IMR-90 (cell line): ENCODE results near the gene ADRB2. TPM values are rescaled to one million over a fixed set of nuclear protein-coding genes. Genes with fewer than 3 reads are reported as not detected.

Experiments used
- ATAC-seq: fragments of 200-7000 bp; cut with Tn5 transposase; 2 replicates; pipeline ENCODE4 v1.9.1; 2020; ENCODE audit warnings: low read depth, mild to moderate bottlenecking, moderate library complexity
- BruUV-seq: library from RNA; stranded (reverse); fragments of 400-500 nt; replicated peaks from 2 replicates; lab custom pipeline; 2021; lab: Mats Ljungman, UMichigan
- CTCF ChIA-PET: fragments of 300-600 bp; formaldehyde crosslinking; extraction: SDS; loops from one replicate; lab custom pipeline; 2021; ENCODE audit warnings: antibody characterized with exemption; lab: Yijun Ruan, JAX
- POLR2A ChIA-PET: fragments of 300-600 bp; sonication (Branson Sonifier 250); formaldehyde crosslinking; loops from one replicate; lab custom pipeline; 2022; ENCODE audit warnings: antibody characterized with exemption; ENCODE audit not compliant: unreplicated experiment; lab: Charles Lee
- DNase-seq: peaks from one replicate; pipeline ENCODE4 v3.0.0; 2013
- H2AFZ ChIP-seq: replicated peaks from 2 replicates; pipeline ENCODE3; 2013; ENCODE audit warnings: low read length, mild to moderate bottlenecking; ENCODE audit not compliant: poor library complexity
- H2AK5ac ChIP-seq: 2 replicates; pipeline ENCODE4 v1.6.1; 2013; ENCODE audit warnings: low read depth, low read length, inconsistent platforms
- H2AK9ac ChIP-seq: replicated peaks from 2 replicates; pipeline ENCODE3; 2013; ENCODE audit warnings: mild to moderate bottlenecking, low read depth, low read length, moderate library complexity; ENCODE audit not compliant: poor library complexity
- H2BK120ac ChIP-seq: 2 replicates; pipeline ENCODE4 v1.6.1; 2013; ENCODE audit warnings: low read depth, low read length, inconsistent platforms
- H2BK15ac ChIP-seq: 3 replicates; pipeline ENCODE4 v1.6.1; 2013; ENCODE audit warnings: low read depth, low read length, inconsistent platforms
- H2BK20ac ChIP-seq: 2 replicates; pipeline ENCODE4 v1.6.1; 2013; ENCODE audit warnings: low read depth, mild to moderate bottlenecking, inconsistent platforms, low read length, moderate library complexity
- H2BK5ac ChIP-seq: 2 replicates; pipeline ENCODE4 v1.6.1; 2013; ENCODE audit warnings: mild to moderate bottlenecking, low read depth, low read length, inconsistent platforms; ENCODE audit not compliant: poor library complexity, severe bottlenecking
- H3K14ac ChIP-seq: replicated peaks from 2 replicates; pipeline ENCODE4 v1.6.1; 2013; ENCODE audit warnings: low read depth, low read length, inconsistent platforms
- H3K18ac ChIP-seq: 2 replicates; pipeline ENCODE4 v1.6.1; 2013; ENCODE audit warnings: low read depth, low read length, control low read depth
- H3K23ac ChIP-seq: 2 replicates; pipeline ENCODE4 v1.6.1; 2013; ENCODE audit warnings: low read depth, low read length, inconsistent platforms
- H3K27ac ChIP-seq: 2 replicates; pipeline ENCODE4 v1.5.1; 2013; ENCODE audit warnings: mild to moderate bottlenecking, control low read depth, low read length; ENCODE audit not compliant: insufficient read depth
- H3K27me3 ChIP-seq: 2 replicates; pipeline ENCODE4 v1.6.1; 2013; ENCODE audit warnings: low read length; ENCODE audit not compliant: control insufficient read depth, insufficient read depth
- H3K36me3 ChIP-seq: 2 replicates; pipeline ENCODE4 v1.6.1; 2013; ENCODE audit warnings: low read length, mixed read lengths; ENCODE audit not compliant: control insufficient read depth, insufficient read depth
- H3K4ac ChIP-seq: 2 replicates; pipeline ENCODE4 v1.6.1; 2013; ENCODE audit warnings: low read depth, low read length, inconsistent platforms
- H3K4me1 ChIP-seq: 2 replicates; pipeline ENCODE4 v1.6.1; 2013; ENCODE audit warnings: low read length, mixed read lengths; ENCODE audit not compliant: control insufficient read depth, insufficient read depth
- H3K4me2 ChIP-seq: 2 replicates; pipeline ENCODE4 v1.6.1; 2013; ENCODE audit warnings: low read depth, mild to moderate bottlenecking, control low read depth, low read length, moderate library complexity
- H3K4me3 ChIP-seq: 2 replicates; pipeline ENCODE4 v1.5.1; 2013; ENCODE audit warnings: low read depth, mild to moderate bottlenecking, control low read depth, low read length, moderate library complexity; ENCODE audit not compliant: insufficient read depth
- H3K56ac ChIP-seq: 2 replicates; pipeline ENCODE4 v1.6.1; 2013; ENCODE audit warnings: low read length, inconsistent platforms; ENCODE audit not compliant: insufficient read depth; ENCODE audit errors: extremely low read depth
- H3K79me1 ChIP-seq, 2 experiments: 2 replicates each; pipeline ENCODE4 v1.6.1; 2013; ENCODE audit warnings: low read length in 2 of 2, inconsistent platforms in 1 of 2, low read depth in 1 of 2
- H3K9ac ChIP-seq: 2 replicates; pipeline ENCODE4 v1.6.1; 2013; ENCODE audit warnings: low read depth, low read length, control low read depth
- H3K9me1 ChIP-seq: 2 replicates; pipeline ENCODE4 v1.6.1; 2013; ENCODE audit warnings: low read length, inconsistent platforms; ENCODE audit not compliant: insufficient read depth
- H3K9me3 ChIP-seq: 2 replicates; pipeline ENCODE4 v1.6.1; 2013; ENCODE audit warnings: low read length; ENCODE audit not compliant: control insufficient read depth, insufficient read depth
- H4K20me1 ChIP-seq: 2 replicates; pipeline ENCODE4 v1.6.1; 2013; ENCODE audit warnings: low read length, inconsistent platforms; ENCODE audit not compliant: insufficient read depth
- H4K5ac ChIP-seq: 2 replicates; pipeline ENCODE4 v1.6.1; 2013; ENCODE audit warnings: mild to moderate bottlenecking, low read depth, low read length, control low read depth
- H4K8ac ChIP-seq, 2 experiments: 2 replicates each; pipeline ENCODE4 v1.6.1; 2013; ENCODE audit warnings: low read depth in 2 of 2, low read length in 2 of 2, control low read depth in 1 of 2, inconsistent platforms in 1 of 2
- H4K91ac ChIP-seq: 2 replicates; pipeline ENCODE4 v1.6.1; 2013; ENCODE audit warnings: low read depth, low read length, inconsistent platforms; ENCODE audit not compliant: insufficient read depth
- CEBPB ChIP-seq: IDR thresholded peaks from 2 replicates; pipeline ENCODE4 v1.6.1; 2012; ENCODE audit warnings: low read depth, low read length, improper control_type of control experiment
- CHD1 ChIP-seq: IDR thresholded peaks from 2 replicates; pipeline ENCODE4 v1.6.1; 2012; ENCODE audit warnings: low read depth, low read length, improper control_type of control experiment
- FOS ChIP-seq: fragments of 150-350 bp; IDR thresholded peaks from 2 replicates; pipeline ENCODE4 v1.6.1; 2016; ENCODE audit warnings: low read depth, low read length
- MAZ ChIP-seq: IDR thresholded peaks from 2 replicates; pipeline ENCODE4 v1.6.1; 2012; ENCODE audit warnings: low read depth, mild to moderate bottlenecking, low read length, improper control_type of control experiment, moderate library complexity, borderline replicate concordance
- MXI1 ChIP-seq: IDR thresholded peaks from 2 replicates; pipeline ENCODE4 v1.6.1; 2012; ENCODE audit warnings: low read depth, mild to moderate bottlenecking, low read length, moderate library complexity, borderline replicate concordance
- NFE2L2 ChIP-seq: fragments of 150-350 bp; IDR thresholded peaks from 2 replicates; pipeline ENCODE4 v1.6.1; 2016; ENCODE audit warnings: low read depth, mild to moderate bottlenecking, low read length
- POLR2A ChIP-seq: IDR thresholded peaks from 2 replicates; pipeline ENCODE4 v1.6.1; 2012; ENCODE audit warnings: mild to moderate bottlenecking, low read depth, low read length
- RAD21 ChIP-seq: IDR thresholded peaks from 2 replicates; pipeline ENCODE4 v1.6.1; 2012; ENCODE audit warnings: low read length, improper control_type of control experiment
- RCOR1 ChIP-seq: IDR thresholded peaks from 2 replicates; pipeline ENCODE4 v1.6.1; 2012; ENCODE audit warnings: mild to moderate bottlenecking, low read length, improper control_type of control experiment; ENCODE audit not compliant: insufficient replicate concordance
- USF2 ChIP-seq: fragments of 150-350 bp; IDR thresholded peaks from 2 replicates; pipeline ENCODE4 v1.6.1; 2017; ENCODE audit warnings: mild to moderate bottlenecking, antibody characterized with exemption, low read length, low read depth
- WGBS, 2 experiments: methylation state at CpG; one replicate each; pipeline versions ENCODE4 v1.1.5 to v1.1.7; 2013; ENCODE audit warnings: missing lambda C conversion rate in 2 of 2; ENCODE audit not compliant: insufficient read length in 1 of 2; ENCODE audit errors: extremely low coverage in 2 of 2; 5-methylcytosine and 5-hydroxymethylcytosine counted together
- dilution Hi-C: fragments of 300-500 bp; cut with HindIII; formaldehyde crosslinking; loops from one replicate; pipeline ENCODE4 v1.14.3; 2018; ENCODE audit warnings: low sequenced_read_pairs; ENCODE audit not compliant: unreplicated experiment
- in situ Hi-C: fragments of 300-500 bp; cut with MboI; formaldehyde crosslinking; loops from 3 replicates; pipeline ENCODE4 v1.14.3; 2019; ENCODE audit warnings: low sequenced_read_pairs, inconsistent platforms, mixed read lengths
- intact Hi-C: fragments of 100-400 bp; cut with micrococcal nuclease; formaldehyde crosslinking; loops from 2 replicates; pipeline ENCODE4 v1.10.0; 2022
- polyA plus RNA-seq, 3 experiments: library from polyadenylated mRNA; depleted of rRNA; stranded (reverse); fragments of >200 nt; gene quantifications; 2 replicates each; pipeline ENCODE4 v1.2.3, GENCODE V29; 2012; ENCODE audit warnings: low replicate concordance in 1 of 3
- total RNA-seq: library from RNA; depleted of rRNA; stranded (reverse); fragments of >200 nt; gene quantifications from 2 replicates; pipeline ENCODE4 v1.2.3, GENCODE V29; 2012

Gene ADRB2
- total and polyA plus RNA-seq, 2 of the 4 experiments (the other 2 are of a cell fraction): 1.6 to 3.4 TPM

DNA sequence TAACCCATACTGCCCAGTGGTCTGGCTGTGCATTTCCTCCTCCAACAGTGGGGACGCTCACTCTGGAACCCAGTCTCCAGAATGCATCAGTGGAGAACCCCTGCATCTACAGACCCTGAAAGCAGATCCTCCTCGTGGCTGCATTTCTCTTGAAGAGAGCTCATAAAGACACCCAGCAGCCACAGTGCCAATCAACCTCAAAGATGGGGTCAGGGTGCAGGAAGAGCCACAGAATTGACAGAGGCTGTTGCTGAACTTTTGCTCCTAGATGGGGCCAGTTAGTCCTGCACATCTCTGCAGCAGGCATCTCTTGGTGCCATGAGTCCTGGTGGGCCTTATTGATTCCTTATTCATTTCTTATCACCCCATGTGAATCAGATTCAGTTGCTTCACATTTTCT, 39.6 kb downstream of the ADRB2 start:
- POLR2A ChIA-PET: no interaction called here
- peak overlapping the region; percentile 76 for H4K91ac ChIP-seq
- H2AK9ac ChIP-seq: no peak overlapping the region
- WGBS, 2 experiments: no CpG with 5 or more reads among the region's 2 CpGs
- no peak for TF ChIP-seq RCOR1
- TF ChIP-seq NFE2L2: no peak
- no peak for TF ChIP-seq FOS
- no peak for TF ChIP-seq MAZ
- no peak for TF ChIP-seq MXI1
- no peak for TF ChIP-seq CHD1
- TF ChIP-seq CEBPB: no peak
- TF ChIP-seq POLR2A: no peak
- TF ChIP-seq USF2: no peak
- TF ChIP-seq RAD21: no peak
- no peak overlapping the region for H4K8ac ChIP-seq
- H3K79me1 ChIP-seq: peaks cover 0 to 3% of the 10 kb centered on the region in 2 experiments; a peak in 2 of 4 replicates
- no peak overlapping the region for H2AFZ ChIP-seq
- in situ Hi-C loops (no loop called here), intact Hi-C loops (no loop called here), dilution Hi-C loops (no loop called here)
- H3K4me2 ChIP-seq: no peak overlapping the region
- peak overlapping the region; percentile 76 for H3K4ac ChIP-seq
- H2AK5ac ChIP-seq: peak overlapping the region; percentile 54
- H2BK120ac ChIP-seq: peak overlapping the region; percentile 75; the same call in 1 of the 2 replicates
- H3K56ac ChIP-seq: no peak overlapping the region
- H4K20me1 ChIP-seq: no peaks in the 10 kb centered on the region
- no TSS peak for BruUV-seq
- ATAC-seq (no peak), DNase-seq (no peak)
- CTCF ChIA-PET: no interaction called here
- H3K27me3 ChIP-seq: no peaks in the 10 kb centered on the region
- peaks cover 14% of the 10 kb centered on the region for H3K4me1 ChIP-seq
- H3K23ac ChIP-seq: no peak overlapping the region
- H2BK5ac ChIP-seq: no peak overlapping the region
- H3K27ac ChIP-seq: no peak overlapping the region
- no peak overlapping the region for H3K9ac ChIP-seq
- H3K14ac ChIP-seq: no peak overlapping the region
- H3K36me3 ChIP-seq: no peaks in the 10 kb centered on the region
- no peak overlapping the region for H3K4me3 ChIP-seq
- no peaks in the 10 kb centered on the region for H3K9me3 ChIP-seq
- H4K5ac ChIP-seq: no peak overlapping the region
- H3K18ac ChIP-seq: no peak overlapping the region
- H2BK20ac ChIP-seq: no peak overlapping the region; the same call in 1 of the 2 replicates
- peaks cover 17% of the 10 kb centered on the region for H3K9me1 ChIP-seq
- no peak overlapping the region; the same call in 2 of the 3 replicates for H2BK15ac ChIP-seq
